HepG2 (cell line): ENCODE results near the gene ANXA11. TPM values are rescaled to one million over a fixed set of nuclear protein-coding genes. Genes with fewer than 3 reads are reported as not detected.

Source experiments
- ATAC-seq: fragments of 200-7000 bp; cut with Tn5 transposase; 3 replicates; pipeline ENCODE4 v1.9.1; 2020; ENCODE audit warnings: mild to moderate bottlenecking, moderate library complexity
- BruUV-seq: library from RNA; stranded (reverse); fragments of 400-500 nt; replicated peaks from 2 replicates; lab custom pipeline; 2021; lab: Mats Ljungman, UMichigan
- CTCF ChIA-PET: fragments of 300-600 bp; formaldehyde crosslinking; extraction: SDS; loops from one replicate; lab custom pipeline; 2021; ENCODE audit warnings: low total read pairs, inconsistent platforms, low intra/inter-chr PET ratio; lab: Yijun Ruan, JAX
- POLR2A ChIA-PET: fragments of 350-600 bp; sonication (Branson Sonifier 250); formaldehyde crosslinking; loops from one replicate; lab custom pipeline; 2020; ENCODE audit warnings: antibody characterized with exemption, inconsistent platforms; lab: Yijun Ruan, JAX
- DNase-seq: peaks from one replicate; pipeline ENCODE4 v3.0.0-alpha.2; 2015; ENCODE audit warnings: low spot score
- FAIRE-seq: peaks from 3 replicates; lab custom pipeline; 2011; peaks lifted over from hg19 to GRCh38; lab: Jason Lieb, UNC
- H2AFZ ChIP-seq: one replicate; pipeline ENCODE4 v1.6.1; 2011; ENCODE audit warnings: low read length, inconsistent platforms
- H3K27ac ChIP-seq: fragments of 300-600 bp; 3 replicates; pipeline ENCODE4 v1.8.0; 2011; ENCODE audit warnings: mixed run types, mild to moderate bottlenecking, mixed read lengths, low read length, inconsistent platforms; ENCODE audit not compliant: insufficient read depth; ENCODE audit errors: extremely low read length
- H3K27me3 ChIP-seq, 2 experiments: fragments of 200-600 bp in 1 of 2; 2 replicates in 1 of 2; 3 replicates in 1 of 2; pipeline versions ENCODE4 v1.6.0 to v1.8.0; 2011; ENCODE audit warnings: low read length in 2 of 2, mild to moderate bottlenecking in 2 of 2, moderate library complexity in 2 of 2, inconsistent platforms in 1 of 2; ENCODE audit not compliant: insufficient read depth in 2 of 2, control insufficient read depth in 1 of 2
- H3K36me3 ChIP-seq, 2 experiments: fragments of 200-600 bp in 1 of 2; replicated peaks in 1 of 2; 2 replicates in 1 of 2; 3 replicates in 1 of 2; pipeline versions ENCODE4 v1.5.1 to v1.8.0; 2011; ENCODE audit warnings: low read length in 2 of 2, inconsistent platforms in 1 of 2; ENCODE audit not compliant: insufficient read depth in 2 of 2, control insufficient read depth in 1 of 2
- H3K4me1 ChIP-seq: 2 replicates; pipeline ENCODE4 v1.5.1; 2012; ENCODE audit warnings: low read length, inconsistent platforms; ENCODE audit not compliant: insufficient read depth
- H3K4me2 ChIP-seq: 2 replicates; pipeline ENCODE4 v1.6.0; 2011; ENCODE audit warnings: low read depth, low read length, inconsistent platforms
- H3K4me3 ChIP-seq, 3 experiments: fragments of 200-600 bp in 1 of 3; sonication (generic), shearing (Covaris generic) in 1 of 3; replicated peaks in 1 of 3; 2 replicates each; pipeline ENCODE4 v1.5.1; 2011 to 2016; ENCODE audit warnings: low read length in 3 of 3, inconsistent platforms in 2 of 3, low read depth in 2 of 3, mild to moderate bottlenecking in 2 of 3, control low read depth in 1 of 3, mixed read lengths in 1 of 3; ENCODE audit not compliant: insufficient read depth in 1 of 3
- H3K79me2 ChIP-seq: one replicate; pipeline ENCODE4 v1.6.1; 2011; ENCODE audit warnings: low read length, inconsistent platforms; ENCODE audit not compliant: insufficient read depth
- H3K9ac ChIP-seq: 2 replicates; pipeline ENCODE4 v1.6.0; 2011; ENCODE audit warnings: mild to moderate bottlenecking, low read depth, low read length, inconsistent platforms; ENCODE audit not compliant: insufficient read depth
- H3K9me3 ChIP-seq: 2 replicates; pipeline ENCODE4 v1.5.1; 2012; ENCODE audit warnings: mild to moderate bottlenecking, low read length
- H4K20me1 ChIP-seq: 2 replicates; pipeline ENCODE4 v1.6.0; 2011; ENCODE audit warnings: inconsistent platforms, mild to moderate bottlenecking, low read length, moderate library complexity; ENCODE audit not compliant: insufficient read depth
- NFAT5 ChIP-seq: sonication (generic); formaldehyde crosslinking; IDR thresholded peaks from 2 replicates; pipeline ENCODE4 v1.4.0; 2020; ENCODE audit warnings: missing genetic modification reagents
- NR0B2 ChIP-seq: sonication (generic); formaldehyde crosslinking; IDR thresholded peaks from 2 replicates; pipeline ENCODE4 v1.4.0; 2020; ENCODE audit warnings: mild to moderate bottlenecking, missing genetic modification reagents
- ONECUT2 ChIP-seq: sonication (generic); formaldehyde crosslinking; IDR thresholded peaks from 2 replicates; pipeline ENCODE4 v1.4.0; 2020; ENCODE audit warnings: missing genetic modification reagents
- SMYD3 ChIP-seq: sonication (generic); formaldehyde crosslinking; IDR thresholded peaks from 2 replicates; pipeline ENCODE4 v1.8.1; 2023; ENCODE audit warnings: mild to moderate bottlenecking, missing genetic modification reagents
- ZBTB43 ChIP-seq: sonication (generic); formaldehyde crosslinking; conservative IDR thresholded peaks from 2 replicates; pipeline ENCODE4 v1.4.0; 2020; ENCODE audit warnings: missing genetic modification reagents
- ZNF430 ChIP-seq: sonication (generic); formaldehyde crosslinking; IDR thresholded peaks from 2 replicates; pipeline ENCODE4 v1.9.0; 2021; ENCODE audit warnings: mild to moderate bottlenecking, missing genetic modification reagents
- ZNF549 ChIP-seq: sonication (generic); formaldehyde crosslinking; IDR thresholded peaks from 2 replicates; pipeline ENCODE4 v1.5.0; 2020; ENCODE audit warnings: missing genetic modification reagents
- WGBS: methylation state at CpG from one replicate; pipeline ENCODE4 v1.1.6; 2017; ENCODE audit warnings: low lambda C conversion rate; 5-methylcytosine and 5-hydroxymethylcytosine counted together
- in situ Hi-C: cut with HindIII; loops from 2 replicates; pipeline ENCODE4 v1.10.0; 2017; ENCODE audit warnings: low pct_unique_long_range_greater_than_20kb; ENCODE audit not compliant: extremely low pct_ligation_motif_present
- intact Hi-C: fragments of 100-400 bp; cut with micrococcal nuclease; formaldehyde crosslinking; loops from one replicate; pipeline ENCODE4 v1.10.0; 2022; ENCODE audit not compliant: unreplicated experiment
- polyA plus RNA-seq, 8 experiments: library from polyadenylated mRNA; depleted of rRNA in 3 of 8; stranded (reverse) in 7 of 8; unstranded in 1 of 8; fragments of >200 nt; fragmentation: Illumina TruSeq in 4 of 8; extraction: Trizol in 4 of 8; gene quantifications; 2 replicates each; pipeline versions ENCODE4 v1.2.1 to v1.2.3, GENCODE V29; 2011 to 2016; ENCODE audit warnings: low read depth in 4 of 8, missing spikeins in 1 of 8, mixed read lengths in 1 of 8; ENCODE audit not compliant: insufficient read depth in 1 of 8
- total RNA-seq, 5 experiments: library from RNA; depleted of rRNA; stranded (reverse); fragments of >200 nt; fragmentation: Illumina TruSeq; extraction: Trizol; gene quantifications; 2 replicates each; pipeline ENCODE4 v1.2.3, GENCODE V29; 2016; ENCODE audit warnings: low read depth in 1 of 5

Gene ANXA11
- total and polyA plus RNA-seq, 2 of the 13 experiments (the other 11 are each of a cell fraction or from before 2014, with no cell fraction given), result 30.6 to 51.5 TPM

GRCh38 chr10:80210259-80210658 is 4.9 kb upstream of the ANXA11 start (continued):
- no peak for TF ChIP-seq NFAT5 (CRISPR knock-in tag)
- TF ChIP-seq ONECUT2 (CRISPR knock-in tag), result no peak

GRCh38 chr10:80207768-80208370 is 2.5 kb upstream of the ANXA11 start:
- Histone ChIP-seq H3K27me3 (no peaks in the 10 kb centered on the region; a peak in 1 of 5 replicates), H3K79me2 (peaks cover 19% of the 10 kb centered on the region), H2AFZ (no peak overlapping the region), H3K9me3 (no peaks in the 10 kb centered on the region), H3K4me1 (peaks cover 49% of the 10 kb centered on the region), H3K9ac (no peak overlapping the region), H3K27ac (no peak overlapping the region), H3K36me3 (no peaks in the 10 kb centered on the region), H4K20me1 (no peaks in the 10 kb centered on the region), H3K4me3 (peak overlapping the region in 2 of 3 experiments; percentile 27 to 51; a peak in 2 of 6 replicates), H3K4me2 (peak overlapping the region; percentile 80; the same call in 1 of the 2 replicates)
- ChIA-PET POLR2A (interaction anchor here (1.3 kb wide), 1 partner anchor 11 kb away, joined by 5 read pairs; no protein-coding TSS in a partner anchor), CTCF (no interaction called here)
- no peak for FAIRE-seq
- in situ Hi-C loops, result no loop called here
- ATAC-seq, result no peak
- no peak for DNase-seq
- TSS peak; percentile 59 for BruUV-seq
- 86% methylated on average over 14 of the region's 15 CpGs for WGBS
- intact Hi-C loops, result loop anchor here (10.0 kb wide), 1 partner anchor 63 kb away; no protein-coding TSS in a partner anchor
- TF ChIP-seq ZNF549 (CRISPR knock-in tag), result no peak
- no peak for TF ChIP-seq ZBTB43 (CRISPR knock-in tag)
- TF ChIP-seq NR0B2, result no peak
- no peak for TF ChIP-seq NFAT5 (CRISPR knock-in tag)
- TF ChIP-seq SMYD3, result no peak
- no peak for TF ChIP-seq ZNF430 (CRISPR knock-in tag)
